GM21825 (cell line): ENCODE measurements around the gene SUSD1.
"Not testable (repeated sequence)": the region's sequence is repeated elsewhere in the genome, so short reads cannot be mapped to it uniquely, and the experiment has no call there.

ENCODE experiments used
- ATAC-seq: cut with Tn5 transposase; IDR thresholded peaks from one replicate; pipeline ENCODE4 v1.9.1; 2021; ENCODE audit warnings: mild to moderate bottlenecking, moderate library complexity; ENCODE audit not compliant: unreplicated experiment

Gene SUSD1

GRCh38 chr9:112104401-112104800 is 70.7 kb downstream of the SUSD1 start:
- no peak for ATAC-seq

- ATAC-seq: no peak
Measured at GRCh38 chr9:112103405-112103804, 71.7 kb downstream of the SUSD1 start.

GRCh38 chr9:112097712-112098688 is 77.1 kb downstream of the SUSD1 start:
- ATAC-seq: peak; percentile 64

- ATAC-seq: no peak
Measured at GRCh38 chr9:112094948-112095681, 80.0 kb downstream of the SUSD1 start.

GRCh38 chr9:112094241-112094640 is 80.9 kb downstream of the SUSD1 start:
- no peak for ATAC-seq

- ATAC-seq: no peak
Measured at GRCh38 chr9:112093870-112094216, 81.3 kb downstream of the SUSD1 start.

GRCh38 chr9:112093147-112093869 is 81.8 kb downstream of the SUSD1 start:
- no peak for ATAC-seq

- ATAC-seq: no peak
Measured at GRCh38 chr9:112091810-112092209, 83.3 kb downstream of the SUSD1 start.

GRCh38 chr9:112087506-112087905 is 87.6 kb downstream of the SUSD1 start:
- ATAC-seq: no peak

- no peak for ATAC-seq
Measured at GRCh38 chr9:112086627-112087026, 88.5 kb downstream of the SUSD1 start.

- no peak for ATAC-seq
Measured at GRCh38 chr9:112084907-112085306, 90.2 kb downstream of the SUSD1 start.

- no peak for ATAC-seq
Measured at GRCh38 chr9:112084334-112084733, 90.8 kb downstream of the SUSD1 start.

- no peak for ATAC-seq
Measured at GRCh38 chr9:112081918-112082729, 93.0 kb downstream of the SUSD1 start.

GRCh38 chr9:112080831-112081542 is 94.1 kb downstream of the SUSD1 start:
- no peak for ATAC-seq

- ATAC-seq: peak; percentile 53
Measured at GRCh38 chr9:112078432-112078831, 96.7 kb downstream of the SUSD1 start.

- ATAC-seq: no peak
Measured at GRCh38 chr9:112076814-112077213, 98.3 kb downstream of the SUSD1 start.

- no peak for ATAC-seq
Measured at GRCh38 chr9:112075009-112075378, 100.1 kb downstream of the SUSD1 start.

GRCh38 chr9:112074250-112075008 is 100.7 kb downstream of the SUSD1 start:
- peak; percentile 34 for ATAC-seq

GRCh38 chr9:112073639-112074173 is 101.4 kb downstream of the SUSD1 start:
- ATAC-seq: not testable (repeated sequence)
